WTC11 (cell line): Measurements from ENCODE around the gene PARP4.

ENCODE experiments used
- CBFB ChIP-seq: sonication (generic); formaldehyde crosslinking; IDR thresholded peaks from 2 replicates; pipeline ENCODE4 v1.8.1; 2022; ENCODE audit warnings: mild to moderate bottlenecking, low read depth, missing genetic modification reagents
- CREB1 ChIP-seq: sonication (generic); formaldehyde crosslinking; IDR thresholded peaks from 2 replicates; pipeline ENCODE4 v1.8.0; 2023; ENCODE audit warnings: mild to moderate bottlenecking, missing genetic modification reagents
- CTCF ChIP-seq: fragments of 200-600 bp; IDR thresholded peaks from 2 replicates; pipeline ENCODE4 v1.8.0; 2022; ENCODE audit warnings: antibody characterized with exemption
- ELF4 ChIP-seq: sonication (generic); formaldehyde crosslinking; IDR thresholded peaks from 2 replicates; pipeline ENCODE4 v1.8.1; 2022; ENCODE audit warnings: low read depth, mild to moderate bottlenecking, moderate library complexity, missing genetic modification reagents
- NR2C2 ChIP-seq: sonication (generic); formaldehyde crosslinking; IDR thresholded peaks from 2 replicates; pipeline ENCODE4 v1.8.0; 2022; ENCODE audit warnings: mild to moderate bottlenecking, missing genetic modification reagents
- PREB ChIP-seq: sonication (generic); formaldehyde crosslinking; IDR thresholded peaks from 2 replicates; pipeline ENCODE4 v1.8.1; 2022; ENCODE audit warnings: mild to moderate bottlenecking, missing genetic modification reagents, moderate library complexity, borderline replicate concordance
- USF2 ChIP-seq: sonication (generic); formaldehyde crosslinking; IDR thresholded peaks from 2 replicates; pipeline ENCODE4 v1.8.1; 2023; ENCODE audit warnings: mild to moderate bottlenecking, missing genetic modification reagents, moderate library complexity

- TF ChIP-seq CTCF (no peak), NR2C2 (CRISPR knock-in tag) (no peak), CBFB (CRISPR knock-in tag) (no peak), USF2 (CRISPR knock-in tag) (no peak), PREB (CRISPR knock-in tag) (no peak), ELF4 (CRISPR knock-in tag) (no peak), CREB1 (CRISPR knock-in tag) (no peak)
Measured at GRCh38 chr13:24500977-24501376, 11.6 kb downstream of the PARP4 start.
